Stimulated activated CD4-positive, alpha-beta T cell treated with anti-CD3 and anti-CD28 coated beads, Interleukin-4, amount 100 ng/mL, for 1 hour (primary cell): Measurements from ENCODE around the gene SLC35D1.

Source experiments
- DNase-seq: peaks from one replicate; pipeline ENCODE4 v3.0.0-alpha.2; 2020

Gene SLC35D1

GRCh38 chr1:67043366-67043765, 10.6 kb downstream of the SLC35D1 start:
- DNase-seq, result no peak

DNA sequence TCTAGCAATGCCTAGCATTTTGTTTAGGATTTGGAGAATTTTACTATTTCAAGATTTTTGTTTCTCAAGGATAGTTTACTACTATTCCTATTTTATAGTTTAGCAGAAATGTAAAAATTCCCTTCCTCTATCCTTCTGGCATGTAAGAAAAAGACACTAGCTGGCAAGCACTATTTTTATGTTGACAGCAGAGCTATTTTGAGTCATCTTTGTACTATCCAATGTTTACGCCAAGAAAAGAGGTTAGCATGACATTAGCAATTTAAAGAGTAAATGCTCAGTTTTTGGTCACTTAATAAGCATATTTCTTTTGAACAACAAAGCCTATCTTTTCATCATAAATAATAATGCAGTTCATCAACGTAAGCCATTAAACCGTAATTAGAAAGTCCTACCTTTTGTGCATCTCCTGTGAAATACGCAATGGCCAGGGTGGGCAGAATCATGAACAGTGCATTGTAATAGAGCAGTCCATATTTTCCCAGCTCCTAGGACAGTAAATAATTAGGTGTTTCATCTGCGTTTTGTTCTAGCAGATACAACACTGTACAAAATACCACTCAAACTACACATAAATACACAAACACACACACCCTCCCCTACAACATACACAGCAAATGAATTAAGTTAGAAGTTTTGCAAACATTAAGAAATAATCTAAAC, 12.0 kb downstream of the SLC35D1 start:
- DNase-seq, result no peak

DNA sequence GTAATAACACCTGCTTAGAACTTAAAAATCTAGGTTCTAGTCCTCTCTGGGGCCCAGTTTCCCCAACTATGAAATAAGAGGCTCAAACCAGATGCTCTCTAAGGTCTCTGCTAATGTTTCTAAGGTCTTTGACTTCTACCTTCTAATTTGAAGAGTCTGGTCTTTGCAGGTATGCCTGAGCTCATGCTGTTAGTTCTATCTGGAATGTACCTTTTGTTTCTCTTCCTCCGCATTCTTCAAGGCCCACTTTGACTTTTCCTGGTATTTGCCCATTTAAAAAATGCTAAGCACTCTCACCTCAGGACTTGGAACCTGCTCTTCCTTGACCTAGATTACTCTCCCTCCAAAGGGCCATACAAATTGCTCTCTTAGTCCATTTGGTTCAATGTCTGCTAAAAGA, 13.5 kb downstream of the SLC35D1 start:
- DNase-seq, result no peak

DNA sequence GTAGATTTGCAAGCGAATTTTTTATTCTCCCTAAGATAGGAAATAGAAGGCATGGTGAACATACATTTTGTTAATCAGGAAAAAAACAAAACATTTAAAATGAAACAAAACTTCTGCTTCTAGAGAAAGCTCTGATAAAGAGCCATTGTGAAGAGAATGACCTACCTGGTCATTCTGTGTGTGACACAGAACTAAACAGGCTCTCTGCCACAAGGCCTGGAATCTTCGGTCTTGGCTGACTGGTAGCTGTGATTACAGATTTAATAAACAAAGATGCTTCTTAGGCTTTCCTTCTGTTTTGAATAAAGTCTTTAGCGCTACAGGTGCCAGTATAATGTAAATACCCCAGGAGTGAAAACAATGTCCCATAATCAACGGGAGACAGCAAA, 22.1 kb downstream of the SLC35D1 start:
- DNase-seq, result no peak

DNA sequence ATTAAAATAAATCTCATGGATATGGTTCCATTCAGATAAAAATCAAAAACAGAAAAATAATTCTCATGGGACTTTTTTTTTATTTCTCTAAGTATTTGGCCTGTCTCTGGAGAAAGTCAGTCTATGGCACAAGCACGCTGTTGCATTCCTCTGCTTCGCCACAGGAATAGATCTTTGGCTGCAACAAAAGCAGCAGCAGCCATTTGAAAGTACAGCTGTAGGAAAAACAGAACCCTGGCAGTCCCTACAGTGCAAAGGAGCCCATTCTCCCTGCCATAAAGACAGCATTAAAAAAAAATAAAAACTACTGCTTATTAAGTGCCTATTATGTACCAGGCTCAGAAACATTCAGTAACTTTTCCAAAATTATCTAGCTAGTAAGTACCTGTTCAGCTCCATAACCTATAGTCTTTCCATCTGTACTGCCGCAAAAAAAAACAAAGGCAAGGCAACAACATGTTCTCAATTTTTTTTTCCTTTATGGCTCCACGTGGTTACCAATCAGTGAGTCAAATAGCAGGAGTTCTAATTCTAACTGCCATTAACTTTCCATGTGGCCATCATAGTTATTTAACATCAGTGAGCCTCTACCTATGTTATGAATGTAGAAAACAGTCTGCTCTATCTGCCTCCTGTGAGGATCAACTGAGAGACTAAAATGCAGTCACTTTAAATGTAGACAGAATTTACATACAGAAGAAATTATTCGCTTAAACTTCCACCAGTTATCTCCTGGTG, 22.7 kb downstream of the SLC35D1 start:
- no peak for DNase-seq

DNA sequence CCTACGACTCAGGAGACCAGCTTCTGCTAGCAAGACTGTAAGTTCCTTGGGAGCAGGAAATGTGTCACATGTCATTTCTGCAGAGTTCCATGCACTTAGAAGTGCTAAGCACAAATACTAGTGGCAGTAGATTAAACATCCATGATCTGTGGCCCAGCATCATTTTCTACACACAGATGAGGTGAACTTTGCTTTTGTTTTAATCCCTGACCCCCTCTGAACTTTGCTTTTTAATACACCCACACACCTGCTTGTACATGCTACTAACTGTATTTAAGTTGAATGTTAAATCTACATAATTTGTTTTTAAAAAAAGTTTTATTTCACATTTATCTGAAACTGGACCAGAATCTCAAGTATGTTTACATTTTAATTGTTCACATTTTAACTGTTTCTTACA, 24.5 kb downstream of the SLC35D1 start:
- DNase-seq, result no peak

DNA sequence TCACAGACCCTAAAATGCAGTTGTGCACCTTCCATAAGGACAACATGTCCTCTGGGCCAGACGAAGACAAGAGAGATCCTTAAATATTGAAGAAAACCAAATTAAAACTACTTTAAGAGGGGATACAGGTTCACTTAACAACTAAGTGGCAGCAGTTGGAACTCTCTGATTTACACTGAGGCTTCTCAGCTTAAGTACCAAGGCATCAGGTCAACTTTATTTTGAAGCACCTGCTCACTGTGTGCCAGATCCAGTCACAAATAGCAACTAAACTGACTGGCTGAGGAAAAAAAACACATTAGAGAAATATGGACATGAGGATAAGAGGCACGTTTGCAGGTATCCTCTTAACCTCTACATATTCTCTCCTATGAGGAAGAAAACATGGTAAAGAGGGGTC, 33.2 kb downstream of the SLC35D1 start:
- DNase-seq, result no peak

DNA sequence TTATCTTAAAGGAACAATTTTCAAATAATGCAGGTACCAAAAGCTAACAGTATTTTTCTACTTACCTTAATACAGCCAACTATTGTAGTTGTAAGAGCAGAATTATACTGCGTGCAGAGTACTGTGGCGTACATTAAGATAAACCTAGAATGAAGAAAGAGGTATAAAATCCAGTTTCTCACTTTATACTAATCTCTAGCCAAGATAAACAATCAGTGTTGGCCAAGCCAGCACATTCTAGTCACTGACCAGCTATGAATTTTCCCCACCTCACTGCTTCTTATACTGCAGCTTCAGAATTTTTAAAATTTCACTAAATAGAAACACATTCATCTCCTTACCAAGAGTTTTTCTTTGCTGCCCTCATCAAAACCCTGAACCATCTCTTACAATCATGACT, 33.6 kb downstream of the SLC35D1 start:
- no peak for DNase-seq

- DNase-seq, result no peak
Observed at GRCh38 chr1:67019600-67020136, 34.3 kb downstream of the SLC35D1 start.

DNA sequence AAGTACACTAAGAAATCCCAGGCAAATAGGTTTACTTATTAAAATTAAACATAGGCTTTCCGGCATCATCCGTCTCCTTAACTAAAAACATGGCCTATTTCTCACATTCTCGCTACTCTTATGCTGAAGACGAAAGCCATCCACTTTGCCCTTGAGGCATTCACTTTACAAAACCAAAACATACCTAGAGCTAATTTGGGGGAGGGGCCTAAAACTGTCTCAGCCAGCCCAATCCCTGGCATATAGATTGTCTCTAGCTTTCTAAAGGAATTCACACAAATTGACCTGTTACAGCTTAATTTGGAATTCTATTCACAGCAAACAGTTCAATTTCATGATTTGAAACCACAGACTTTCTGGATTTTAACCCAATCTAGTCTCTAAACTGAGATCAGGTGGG, 34.8 kb downstream of the SLC35D1 start:
- no peak for DNase-seq

GRCh38 chr1:67018574-67018973, 35.4 kb downstream of the SLC35D1 start:
- DNase-seq, result no peak

- DNase-seq, result no peak
Observed at GRCh38 chr1:67013573-67013972, 40.4 kb downstream of the SLC35D1 start.

- no peak for DNase-seq
Observed at GRCh38 chr1:67009792-67010191, 44.2 kb downstream of the SLC35D1 start.

- no peak for DNase-seq
Observed at GRCh38 chr1:67005068-67005467, 48.9 kb downstream of the SLC35D1 start.

DNA sequence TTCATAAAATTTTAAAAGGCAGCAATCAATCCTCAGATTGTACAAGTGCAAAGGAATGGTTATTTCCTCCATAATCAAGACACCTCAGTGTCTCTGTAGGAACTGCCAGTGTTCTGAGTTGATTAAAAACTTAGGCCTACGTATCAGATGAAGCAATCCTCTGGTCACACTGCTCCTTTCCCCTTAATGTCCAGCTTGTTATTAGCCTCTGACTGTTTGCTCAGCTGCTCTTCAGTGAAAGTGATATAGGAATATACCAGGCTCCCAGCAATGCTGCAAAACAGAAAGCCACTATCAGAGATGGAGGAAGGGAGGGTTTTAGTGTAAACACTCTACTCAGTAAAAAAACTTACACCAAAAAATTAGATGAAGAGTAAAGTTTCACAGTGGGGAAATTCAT, 49.8 kb downstream of the SLC35D1 start:
- DNase-seq, result no peak

- DNase-seq, result no peak
Observed at GRCh38 chr1:67001682-67002425, 52.1 kb downstream of the SLC35D1 start.

DNA sequence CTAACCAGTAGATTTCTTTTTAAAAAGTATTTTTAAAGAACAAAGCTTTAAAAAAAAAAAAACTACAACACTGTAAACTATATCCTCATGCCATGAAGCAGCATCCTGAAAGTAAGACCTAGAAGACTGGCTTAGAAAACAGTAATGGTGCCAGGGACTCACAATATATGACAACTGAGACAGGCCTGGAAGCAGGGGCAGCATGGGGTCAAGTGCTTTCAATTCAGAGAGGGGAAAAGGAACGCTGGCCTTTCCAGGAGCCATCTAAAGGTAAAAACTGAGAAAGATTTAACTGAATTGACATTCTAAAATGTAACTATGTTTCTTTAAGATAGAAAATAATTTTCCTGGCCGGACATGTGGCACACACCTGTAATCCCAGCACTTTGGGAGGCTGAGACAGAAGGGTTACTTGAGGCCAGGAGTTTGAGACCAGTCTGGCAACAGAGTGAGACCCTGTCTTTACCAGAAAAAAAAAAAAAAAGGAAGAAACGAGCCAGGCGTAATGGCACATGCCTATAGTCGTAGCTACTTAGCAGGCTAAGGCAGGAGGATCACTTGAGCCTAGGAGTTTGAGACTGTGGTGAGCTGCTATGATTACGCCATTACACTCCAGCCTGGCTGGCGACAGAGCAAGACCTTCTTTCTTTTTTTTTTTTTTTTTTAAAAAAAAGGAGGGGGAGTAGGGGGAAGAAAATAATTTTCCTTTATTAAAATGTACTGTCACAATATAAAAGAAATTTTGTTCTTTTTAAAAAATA, 54.1 kb downstream of the SLC35D1 start:
- DNase-seq, result no peak

- no peak for DNase-seq
Observed at GRCh38 chr1:66998972-66999371, 55.0 kb downstream of the SLC35D1 start.

- DNase-seq, result peak; percentile 53
Observed at GRCh38 chr1:66996018-66996682, 57.8 kb downstream of the SLC35D1 start.

DNA sequence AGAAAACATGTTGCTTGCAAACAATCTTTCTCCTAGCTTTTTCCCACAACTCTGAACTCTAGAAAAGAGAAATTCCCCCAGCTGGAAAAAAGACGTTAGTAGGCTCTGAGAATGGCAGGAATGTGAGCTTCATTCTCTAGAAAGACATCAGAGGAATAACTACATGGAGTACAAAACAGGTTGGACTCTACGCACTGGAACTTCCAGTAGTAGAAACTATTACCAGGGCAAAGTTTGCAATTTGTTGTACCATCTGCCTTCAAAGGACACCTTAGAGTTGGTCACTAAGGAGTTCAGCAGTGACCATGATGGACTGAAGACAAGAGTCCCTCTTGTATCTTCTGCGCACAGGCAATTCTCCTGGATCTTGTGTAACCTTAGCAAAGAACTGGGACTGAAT, 60.9 kb downstream of the SLC35D1 start:
- no peak for DNase-seq

- no peak for DNase-seq
Observed at GRCh38 chr1:66985835-66986234, 68.1 kb downstream of the SLC35D1 start.

GRCh38 chr1:66984491-66984890, 69.5 kb downstream of the SLC35D1 start:
- DNase-seq, result no peak
